Inferior parietal cortex (tissue), 1 donor: ENCODE measurements around the gene SEPHS1.
"Not testable (repeated sequence)": the region's sequence is repeated elsewhere in the genome, so short reads cannot be mapped to it uniquely, and the experiment has no call there.

Source experiments
- DNase-seq: peaks from one replicate; pipeline ENCODE4 v3.0.0-alpha.2; 2016; ENCODE audit errors: extremely low spot score

Gene SEPHS1

GRCh38 chr10:13291061-13291460 lies 57.0 kb downstream of the SEPHS1 start:
- no peak for DNase-seq

DNA sequence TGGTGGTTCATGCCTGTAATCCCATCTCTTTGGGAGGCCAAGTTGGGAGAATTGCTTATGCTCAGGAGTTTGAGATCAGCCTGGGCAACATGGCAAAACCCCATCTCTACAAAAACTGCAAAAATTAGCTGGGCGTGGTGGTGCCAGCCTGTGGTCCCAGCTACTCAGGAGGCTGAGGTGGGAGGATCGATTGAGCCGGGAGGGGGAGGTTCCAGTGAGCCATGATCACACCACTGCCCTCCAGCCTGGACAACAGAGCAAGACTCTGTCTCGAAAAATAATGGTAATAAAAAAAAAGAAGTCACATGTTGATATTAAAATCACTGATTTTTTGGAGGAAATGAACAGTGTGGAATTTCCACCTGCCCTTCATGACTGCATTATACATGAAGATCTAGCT lies 64.0 kb downstream of the SEPHS1 start:
- DNase-seq = no peak

GRCh38 chr10:13282348-13282747 lies 65.7 kb downstream of the SEPHS1 start:
- DNase-seq = not testable (repeated sequence)

- peak; percentile 26 for DNase-seq
These were observed 71.2 kb downstream of the SEPHS1 start for GRCh38 chr10:13276749-13277365.

DNA sequence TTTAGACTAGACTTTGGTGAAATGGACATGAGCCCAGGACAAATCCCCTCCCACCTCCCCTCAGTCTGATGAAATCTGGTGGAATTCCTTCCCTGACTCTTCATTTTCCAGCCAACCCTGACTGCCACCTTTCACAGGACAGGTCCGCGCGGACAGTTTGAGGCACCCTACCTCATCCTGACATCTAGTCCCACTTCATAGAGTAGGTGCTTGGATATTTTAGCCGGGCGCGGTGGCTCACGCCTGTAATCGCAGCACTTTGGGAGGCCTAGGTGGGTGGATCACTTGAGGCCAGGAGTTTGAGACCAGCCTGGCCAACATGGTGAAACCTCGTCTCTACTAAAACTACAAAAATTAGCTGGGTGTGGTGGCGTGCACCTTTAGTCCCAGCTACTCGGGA lies 71.9 kb downstream of the SEPHS1 start:
- DNase-seq = not testable (repeated sequence)

DNA sequence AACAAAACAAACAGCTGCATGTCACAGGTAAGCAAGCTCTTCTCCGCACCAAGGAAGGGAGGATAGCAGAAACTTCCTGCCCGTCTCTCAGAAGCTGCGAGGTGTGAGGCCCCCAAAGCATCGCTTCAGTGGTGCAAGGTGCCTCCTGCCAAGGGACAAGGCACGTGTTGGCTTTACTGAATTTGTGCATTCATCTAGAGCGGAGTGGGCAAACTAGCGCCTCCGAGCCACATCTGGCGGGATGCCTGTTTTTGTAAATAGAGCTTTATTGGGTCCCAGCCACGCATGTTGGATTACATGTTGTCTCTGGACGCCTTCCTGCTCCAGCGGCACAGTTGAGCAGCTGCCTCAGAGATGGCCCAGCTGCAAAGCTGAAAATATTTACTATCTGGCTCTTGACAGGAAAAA lies 75.9 kb downstream of the SEPHS1 start:
- DNase-seq = peak; percentile 81

DNA sequence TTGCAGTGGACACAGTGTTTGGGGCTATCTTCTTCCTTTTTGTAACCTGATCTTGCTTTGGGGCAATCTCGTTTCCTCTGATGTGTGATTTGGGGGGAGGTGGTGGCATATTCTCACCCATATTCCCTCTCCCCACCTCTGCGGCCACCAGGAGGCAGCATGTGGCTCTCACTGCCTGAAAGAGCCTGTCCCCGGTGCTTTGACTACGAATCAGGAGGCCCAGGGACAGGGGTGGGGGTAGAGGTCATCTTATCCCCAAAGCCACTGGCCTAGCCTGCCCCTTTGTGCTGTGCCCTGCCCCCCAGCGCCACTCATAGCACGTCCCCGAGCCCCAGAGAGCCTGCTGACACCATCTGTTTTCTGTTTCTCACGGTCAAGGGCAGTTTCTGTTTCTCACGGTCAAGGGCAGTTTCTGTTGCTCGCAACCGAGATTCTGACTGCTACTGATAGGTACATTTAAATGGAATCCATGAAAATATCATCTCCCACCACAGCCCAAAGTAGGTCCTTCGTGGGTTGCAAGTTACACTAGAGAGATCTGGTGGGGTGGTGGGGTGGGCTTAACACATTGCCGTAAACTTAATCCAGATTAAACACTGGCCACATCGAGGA lies 76.4 kb downstream of the SEPHS1 start:
- DNase-seq = no peak

DNA sequence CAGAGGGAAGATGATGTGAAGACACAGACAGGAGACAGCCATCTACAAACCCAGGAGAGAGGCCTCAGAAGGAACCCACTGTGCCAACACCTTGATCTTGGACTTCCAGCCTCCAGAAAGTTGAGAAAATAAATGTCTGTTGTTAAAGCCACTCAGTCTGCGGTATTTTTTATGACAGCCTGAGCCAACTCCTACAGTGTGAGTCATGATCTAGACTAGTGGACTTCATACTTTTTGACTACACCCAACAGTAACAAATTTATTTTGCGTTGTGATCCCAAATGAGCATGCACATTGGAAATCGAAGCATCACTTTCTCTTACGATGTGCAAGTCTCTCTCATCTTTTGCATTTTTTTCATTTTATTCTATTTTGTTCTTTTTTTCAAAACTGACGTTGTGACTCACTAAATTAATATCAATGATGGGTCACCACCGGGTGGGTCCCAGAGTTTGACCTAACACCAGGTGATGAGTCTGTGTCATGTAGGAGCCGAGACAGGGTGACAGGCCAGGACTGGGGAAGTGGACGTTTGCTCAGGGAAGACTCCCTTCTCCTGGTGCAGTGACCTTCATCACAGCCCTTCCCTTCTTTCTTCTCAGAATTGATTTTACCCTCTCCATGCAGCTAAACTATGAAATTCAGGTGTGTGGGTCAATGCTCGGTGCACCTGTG lies 77.1 kb downstream of the SEPHS1 start:
- DNase-seq = no peak

DNA sequence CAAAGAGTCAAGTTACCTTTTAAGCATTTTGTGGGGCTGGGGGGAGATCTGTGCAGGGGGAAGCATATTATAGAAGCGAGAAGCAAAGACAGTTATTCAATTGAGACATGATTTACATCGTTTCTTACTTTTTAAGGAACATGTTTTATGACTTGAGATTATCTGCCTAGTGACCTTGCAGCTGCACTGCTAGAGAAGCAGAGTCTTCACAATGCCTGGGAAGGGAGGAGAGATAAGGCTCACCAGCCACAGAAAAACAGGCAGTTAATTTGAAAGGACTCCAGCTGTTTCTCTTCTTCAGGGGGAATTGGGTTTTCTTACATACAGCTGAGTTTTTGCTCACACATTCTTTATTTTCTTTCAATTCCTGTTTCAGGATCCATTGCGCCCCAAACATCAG lies 79.3 kb downstream of the SEPHS1 start:
- DNase-seq = no peak

- DNase-seq = no peak
These were observed 79.8 kb downstream of the SEPHS1 start for GRCh38 chr10:13268310-13268709.
